GM23248 (cell line): ENCODE results near the gene MINDY4. TPM values are rescaled to one million over a fixed set of nuclear protein-coding genes. Genes with fewer than 3 reads are reported as not detected.

Experiments
- DNase-seq: peaks from one replicate; pipeline ENCODE4 v3.0.0-alpha.2; 2015
- H2AFZ ChIP-seq: fragments of 200-600 bp; sonication (generic); 2 replicates; pipeline ENCODE4 v1.6.1; 2016; ENCODE audit warnings: antibody characterized with exemption
- H3F3A ChIP-seq: fragments of 200-600 bp; sonication (generic); 2 replicates; pipeline ENCODE4 v1.6.1; 2016; ENCODE audit warnings: mild to moderate bottlenecking, antibody characterized with exemption, mixed run types; ENCODE audit not compliant: insufficient read depth
- H3K27ac ChIP-seq: fragments of 200-600 bp; sonication (generic); 2 replicates; pipeline ENCODE4 v1.5.1; 2016; ENCODE audit warnings: mild to moderate bottlenecking
- H3K27me3 ChIP-seq: fragments of 200-600 bp; sonication (generic); replicated peaks from 2 replicates; pipeline ENCODE4 v1.6.1; 2016; ENCODE audit warnings: mild to moderate bottlenecking; ENCODE audit not compliant: insufficient read depth
- H3K36me3 ChIP-seq: fragments of 200-600 bp; sonication (generic); 2 replicates; pipeline ENCODE4 v1.6.1; 2016; ENCODE audit warnings: low read depth, mild to moderate bottlenecking
- H3K4me1 ChIP-seq: fragments of 200-600 bp; sonication (generic); 2 replicates; pipeline ENCODE4 v1.6.1; 2016; ENCODE audit warnings: mild to moderate bottlenecking; ENCODE audit not compliant: insufficient read depth
- H3K4me2 ChIP-seq: fragments of 200-600 bp; sonication (generic); one replicate; pipeline ENCODE4 v1.6.1; 2016; ENCODE audit warnings: mild to moderate bottlenecking; ENCODE audit not compliant: unreplicated experiment
- H3K4me3 ChIP-seq: fragments of 200-600 bp; sonication (generic); 2 replicates; pipeline ENCODE4 v1.5.1; 2016; ENCODE audit warnings: mild to moderate bottlenecking
- H3K79me2 ChIP-seq: fragments of 200-600 bp; sonication (generic); 2 replicates; pipeline ENCODE4 v1.6.1; 2016; ENCODE audit warnings: mild to moderate bottlenecking; ENCODE audit not compliant: insufficient read depth
- H3K9ac ChIP-seq: fragments of 200-600 bp; sonication (generic); 2 replicates; pipeline ENCODE4 v1.6.1; 2016; ENCODE audit warnings: mild to moderate bottlenecking
- H3K9me2 ChIP-seq: fragments of 200-600 bp; sonication (generic); 2 replicates; pipeline ENCODE4 v1.6.1; 2016; ENCODE audit warnings: mixed run types, mild to moderate bottlenecking, moderate library complexity; ENCODE audit not compliant: insufficient read depth
- H3K9me3 ChIP-seq: fragments of 200-600 bp; sonication (generic); one replicate; pipeline ENCODE4 v1.6.1; 2017; ENCODE audit warnings: low read depth
- H4K20me1 ChIP-seq: fragments of 200-600 bp; sonication (generic); 2 replicates; pipeline ENCODE4 v1.6.0; 2016; ENCODE audit not compliant: insufficient read depth
- EZH2 ChIP-seq: fragments of 200-600 bp; sonication (generic); IDR thresholded peaks from 2 replicates; pipeline ENCODE4 v1.6.1; 2018; ENCODE audit warnings: antibody characterized with exemption, mild to moderate bottlenecking; ENCODE audit not compliant: insufficient read depth, poor library complexity, severe bottlenecking
- EZH2phosphoT487 ChIP-seq: fragments of 200-600 bp; sonication (generic); IDR thresholded peaks from 2 replicates; pipeline ENCODE4 v1.6.1; 2018; ENCODE audit warnings: antibody characterized with exemption, moderate library complexity, mild to moderate bottlenecking, low read depth; ENCODE audit not compliant: insufficient read depth
- WGBS, 2 experiments: methylation state at CpG; one replicate each; pipeline ENCODE4 v1.1.6; 2015 to 2017; ENCODE audit warnings: low lambda C conversion rate in 2 of 2, low coverage in 1 of 2; ENCODE audit errors: missing lambda C conversion rate in 2 of 2; 5-methylcytosine and 5-hydroxymethylcytosine counted together
- in situ Hi-C: fragments of 300-500 bp; cut with MboI; formaldehyde crosslinking; loops from 2 replicates; pipeline ENCODE4 v1.15.0; 2020
- polyA plus RNA-seq: library from polyadenylated mRNA; unstranded; fragments of >200 nt; fragmentation: Nextera tagmentation; extraction: Ambion mirVana; gene quantifications from 2 replicates; pipeline ENCODE4 v1.2.1, GENCODE V29; 2016
- total RNA-seq: library from RNA; depleted of rRNA; stranded (reverse); fragments of >200 nt; shearing (Covaris generic); gene quantifications from 2 replicates; pipeline ENCODE4 v1.2.3, GENCODE V29; 2014

MINDY4 gene
- total and polyA plus RNA-seq, 2 experiments from 2014 or later: 2.5 to 3.5 TPM

- H3K27me3 ChIP-seq: peaks cover 48% of the 10 kb centered on the region
- in situ Hi-C loops: no loop called here
- H3K9me2 ChIP-seq: no peaks in the 10 kb centered on the region
- H3K27ac ChIP-seq: no peak overlapping the region
- H4K20me1 ChIP-seq: no peaks in the 10 kb centered on the region
- DNase-seq: no peak
- no peak overlapping the region for H2AFZ ChIP-seq
- H3K9ac ChIP-seq: no peak overlapping the region
- no peaks in the 10 kb centered on the region for H3K9me3 ChIP-seq
- H3F3A ChIP-seq: no peaks in the 10 kb centered on the region
- 32 to 37% methylated on average over 6 of the region's 6 CpGs for WGBS, 2 experiments
- no peaks in the 10 kb centered on the region for H3K36me3 ChIP-seq
- TF ChIP-seq EZH2phosphoT487 (no peak), EZH2 (no peak)
- H3K79me2 ChIP-seq: no peaks in the 10 kb centered on the region
- H3K4me3 ChIP-seq: no peak overlapping the region
- H3K4me2 ChIP-seq: no peak overlapping the region
- no peaks in the 10 kb centered on the region for H3K4me1 ChIP-seq
Observed at GRCh38 chr7:30738026-30738915, 32.9 kb upstream of the MINDY4 start.

GRCh38 chr7:30739691-30740090 lies 31.5 kb upstream of the MINDY4 start:
- Histone ChIP-seq H3K27me3 (peaks cover 41% of the 10 kb centered on the region), H3K4me3 (no peak overlapping the region), H3K4me2 (no peak overlapping the region), H3F3A (no peaks in the 10 kb centered on the region), H3K4me1 (no peaks in the 10 kb centered on the region), H2AFZ (no peak overlapping the region), H3K36me3 (no peaks in the 10 kb centered on the region), H3K79me2 (no peaks in the 10 kb centered on the region), H3K27ac (no peak overlapping the region), H3K9me3 (no peaks in the 10 kb centered on the region), H4K20me1 (no peaks in the 10 kb centered on the region), H3K9ac (no peak overlapping the region), H3K9me2 (no peaks in the 10 kb centered on the region)
- TF ChIP-seq EZH2 (no peak), EZH2phosphoT487 (no peak)
- no peak for DNase-seq
- in situ Hi-C loops: no loop called here
- 89 to 91% methylated on average over 2 of the region's 2 CpGs for WGBS, 2 experiments

GRCh38 chr7:30740417-30741181 lies 30.6 kb upstream of the MINDY4 start:
- Histone ChIP-seq H2AFZ (no peak overlapping the region), H3K79me2 (no peaks in the 10 kb centered on the region)
- in situ Hi-C loops: no loop called here

GRCh38 chr7:30741289-30741688 lies 29.9 kb upstream of the MINDY4 start:
- in situ Hi-C loops: no loop called here
- 70 to 76% methylated on average over 8 of the region's 8 CpGs for WGBS, 2 experiments
- Histone ChIP-seq H2AFZ (no peak overlapping the region), H3K36me3 (no peaks in the 10 kb centered on the region), H3K4me2 (no peak overlapping the region), H3K9ac (no peak overlapping the region), H3K4me1 (no peaks in the 10 kb centered on the region), H3K9me3 (no peaks in the 10 kb centered on the region), H4K20me1 (no peaks in the 10 kb centered on the region), H3K9me2 (no peaks in the 10 kb centered on the region), H3K27me3 (peaks cover 26% of the 10 kb centered on the region), H3F3A (no peaks in the 10 kb centered on the region), H3K79me2 (no peaks in the 10 kb centered on the region), H3K27ac (no peak overlapping the region), H3K4me3 (no peak overlapping the region)
- DNase-seq: no peak
- TF ChIP-seq EZH2phosphoT487 (no peak), EZH2 (no peak)

More at GRCh38 chr7:30740417-30741181, 30.6 kb upstream of the MINDY4 start:
- peaks cover 33% of the 10 kb centered on the region for H3K27me3 ChIP-seq
- no peak overlapping the region for H3K27ac ChIP-seq
- no peaks in the 10 kb centered on the region for H3K9me3 ChIP-seq
- no peak overlapping the region for H3K9ac ChIP-seq
- no peak for TF ChIP-seq EZH2phosphoT487
- no peak for TF ChIP-seq EZH2
- no peak overlapping the region for H3K4me2 ChIP-seq
- no peaks in the 10 kb centered on the region for H4K20me1 ChIP-seq
- no peaks in the 10 kb centered on the region for H3F3A ChIP-seq
- H3K4me3 ChIP-seq: no peak overlapping the region
- no peaks in the 10 kb centered on the region for H3K9me2 ChIP-seq
- peak; percentile 77 for DNase-seq
- H3K4me1 ChIP-seq: no peaks in the 10 kb centered on the region
- H3K36me3 ChIP-seq: no peaks in the 10 kb centered on the region
- WGBS, 2 experiments: 33 to 34% methylated on average over 14 of the region's 14 CpGs
